Measurements from ENCODE around the gene SETD1A.

Gene SETD1A

DNA sequence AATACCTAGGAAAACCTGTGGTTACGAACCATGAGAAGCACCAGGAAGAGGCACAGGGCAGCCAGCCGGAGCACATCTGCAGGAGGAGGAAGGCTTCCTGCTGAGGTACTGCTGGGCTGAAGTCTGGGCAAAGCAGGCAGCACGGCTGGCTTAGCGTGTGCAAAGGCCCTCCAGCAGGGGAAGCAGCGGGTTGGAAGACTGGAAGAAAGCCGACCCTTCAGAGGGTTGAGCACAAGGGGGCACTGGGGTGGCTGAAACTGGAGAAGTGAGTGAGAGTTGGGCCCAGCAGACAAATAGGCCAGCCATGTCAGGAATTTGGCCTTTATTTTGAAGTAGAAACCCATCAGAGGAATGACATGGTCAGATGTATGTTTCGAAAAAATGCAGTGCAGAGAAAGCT lies 15.3 kb downstream of the SETD1A start:
- ATAC-seq (ENCODE audit: low read depth): no peak
- Histone ChIP-seq H3K27me3 (ENCODE audit: insufficient read depth, poor library complexity, severe bottlenecking) (no peaks in the 10 kb centered on the region), H3K27ac (ENCODE audit: poor library complexity, severe bottlenecking) (no peak overlapping the region), H3K4me3 (ENCODE audit: severe bottlenecking) (no peak overlapping the region), H3K36me3 (ENCODE audit: low read depth) (peaks cover 82% of the 10 kb centered on the region), H3K4me1 (ENCODE audit: insufficient read depth, poor library complexity, severe bottlenecking) (no peaks in the 10 kb centered on the region), H3K9me3 (ENCODE audit: severe bottlenecking) (no peaks in the 10 kb centered on the region)
- TF ChIP-seq, protein P1, sequence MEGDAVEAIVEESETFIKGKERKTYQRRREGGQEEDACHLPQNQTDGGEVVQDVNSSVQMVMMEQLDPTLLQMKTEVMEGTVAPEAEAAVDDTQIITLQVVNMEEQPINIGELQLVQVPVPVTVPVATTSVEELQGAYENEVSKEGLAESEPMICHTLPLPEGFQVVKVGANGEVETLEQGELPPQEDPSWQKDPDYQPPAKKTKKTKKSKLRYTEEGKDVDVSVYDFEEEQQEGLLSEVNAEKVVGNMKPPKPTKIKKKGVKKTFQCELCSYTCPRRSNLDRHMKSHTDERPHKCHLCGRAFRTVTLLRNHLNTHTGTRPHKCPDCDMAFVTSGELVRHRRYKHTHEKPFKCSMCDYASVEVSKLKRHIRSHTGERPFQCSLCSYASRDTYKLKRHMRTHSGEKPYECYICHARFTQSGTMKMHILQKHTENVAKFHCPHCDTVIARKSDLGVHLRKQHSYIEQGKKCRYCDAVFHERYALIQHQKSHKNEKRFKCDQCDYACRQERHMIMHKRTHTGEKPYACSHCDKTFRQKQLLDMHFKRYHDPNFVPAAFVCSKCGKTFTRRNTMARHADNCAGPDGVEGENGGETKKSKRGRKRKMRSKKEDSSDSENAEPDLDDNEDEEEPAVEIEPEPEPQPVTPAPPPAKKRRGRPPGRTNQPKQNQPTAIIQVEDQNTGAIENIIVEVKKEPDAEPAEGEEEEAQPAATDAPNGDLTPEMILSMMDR (IDR thresholded peaks at IDR 0.05; ENCODE audit: poor library complexity, severe bottlenecking): no peak
- DNase-seq (ENCODE audit: low spot score): no peak

GRCh38 chr16:30974348-30974747 lies 16.8 kb downstream of the SETD1A start:
- Histone ChIP-seq H3K4me3 (ENCODE audit: severe bottlenecking) (no peak overlapping the region), H3K36me3 (ENCODE audit: low read depth) (peaks cover 73% of the 10 kb centered on the region), H3K9me3 (ENCODE audit: severe bottlenecking) (no peaks in the 10 kb centered on the region), H3K27me3 (ENCODE audit: insufficient read depth, poor library complexity, severe bottlenecking) (no peaks in the 10 kb centered on the region), H3K27ac (ENCODE audit: poor library complexity, severe bottlenecking) (no peak overlapping the region), H3K4me1 (ENCODE audit: insufficient read depth, poor library complexity, severe bottlenecking) (no peaks in the 10 kb centered on the region)
- DNase-seq (ENCODE audit: low spot score) (no peak), ATAC-seq (ENCODE audit: low read depth) (no peak)
- TF ChIP-seq, protein P1 (IDR thresholded peaks at IDR 0.05; ENCODE audit: poor library complexity, severe bottlenecking): no peak

DNA sequence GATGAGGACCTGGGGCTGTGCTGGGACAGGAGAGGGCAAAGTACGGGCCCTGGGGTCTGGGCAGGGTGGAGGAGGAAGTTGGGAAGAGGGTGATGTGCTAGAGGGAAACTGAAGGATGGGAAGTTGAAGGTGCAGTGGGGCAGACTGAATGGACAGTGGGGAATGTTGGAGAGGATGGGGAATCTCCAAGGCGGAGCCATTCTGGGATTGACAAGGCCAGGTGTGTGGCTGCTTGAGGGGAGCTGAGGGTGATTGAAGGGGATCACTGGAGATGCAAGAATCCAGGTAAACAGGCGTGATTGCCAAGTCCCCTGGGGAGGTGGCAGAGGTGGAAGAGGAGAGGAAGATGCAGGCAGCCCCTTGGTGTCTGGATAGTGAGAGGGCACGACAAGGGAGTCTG lies 18.9 kb downstream of the SETD1A start:
- H3K27ac ChIP-seq (ENCODE audit: poor library complexity, severe bottlenecking): no peak overlapping the region
- H3K4me3 ChIP-seq (ENCODE audit: severe bottlenecking): no peak overlapping the region
- DNase-seq (ENCODE audit: low spot score) (no peak), ATAC-seq (ENCODE audit: low read depth) (no peak)
- H3K9me3 ChIP-seq (ENCODE audit: severe bottlenecking): no peaks in the 10 kb centered on the region
- TF ChIP-seq, protein P1 (IDR thresholded peaks at IDR 0.05; ENCODE audit: poor library complexity, severe bottlenecking): no peak
- peaks cover 66% of the 10 kb centered on the region for H3K36me3 ChIP-seq (ENCODE audit: low read depth)
- H3K4me1 ChIP-seq (ENCODE audit: insufficient read depth, poor library complexity, severe bottlenecking): no peaks in the 10 kb centered on the region
- H3K27me3 ChIP-seq (ENCODE audit: insufficient read depth, poor library complexity, severe bottlenecking): no peaks in the 10 kb centered on the region

DNA sequence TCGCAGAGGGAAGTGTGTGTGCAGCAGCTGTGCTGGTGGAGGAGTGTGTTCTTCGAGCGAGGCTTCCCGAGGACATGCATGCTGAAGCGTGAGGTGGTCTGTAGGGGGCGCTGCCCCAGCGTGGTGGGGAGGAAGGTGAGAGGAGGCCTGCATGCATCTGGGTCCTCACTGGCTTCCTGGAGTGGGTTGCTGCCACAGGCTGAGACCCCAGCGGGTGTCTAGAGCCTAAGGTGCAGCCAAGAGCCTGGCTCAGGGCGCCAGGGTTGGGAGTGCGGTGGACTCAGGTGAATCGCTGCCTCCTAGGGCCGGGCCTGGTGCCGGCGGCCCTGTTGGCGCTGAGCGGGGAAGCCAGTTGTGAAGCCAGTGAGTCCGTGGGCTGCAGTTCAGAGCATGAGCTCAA lies 19.9 kb downstream of the SETD1A start:
- DNase-seq (ENCODE audit: low spot score) (no peak), ATAC-seq (ENCODE audit: low read depth) (no peak)
- H3K9me3 ChIP-seq (ENCODE audit: severe bottlenecking): no peaks in the 10 kb centered on the region
- TF ChIP-seq, protein P1 (IDR thresholded peaks at IDR 0.05; ENCODE audit: poor library complexity, severe bottlenecking): no peak
- H3K4me3 ChIP-seq (ENCODE audit: severe bottlenecking): no peak overlapping the region
- H3K27me3 ChIP-seq (ENCODE audit: insufficient read depth, poor library complexity, severe bottlenecking): no peaks in the 10 kb centered on the region
- peaks cover 60% of the 10 kb centered on the region for H3K36me3 ChIP-seq (ENCODE audit: low read depth)
- H3K4me1 ChIP-seq (ENCODE audit: insufficient read depth, poor library complexity, severe bottlenecking): no peaks in the 10 kb centered on the region
- H3K27ac ChIP-seq (ENCODE audit: poor library complexity, severe bottlenecking): no peak overlapping the region

DNA sequence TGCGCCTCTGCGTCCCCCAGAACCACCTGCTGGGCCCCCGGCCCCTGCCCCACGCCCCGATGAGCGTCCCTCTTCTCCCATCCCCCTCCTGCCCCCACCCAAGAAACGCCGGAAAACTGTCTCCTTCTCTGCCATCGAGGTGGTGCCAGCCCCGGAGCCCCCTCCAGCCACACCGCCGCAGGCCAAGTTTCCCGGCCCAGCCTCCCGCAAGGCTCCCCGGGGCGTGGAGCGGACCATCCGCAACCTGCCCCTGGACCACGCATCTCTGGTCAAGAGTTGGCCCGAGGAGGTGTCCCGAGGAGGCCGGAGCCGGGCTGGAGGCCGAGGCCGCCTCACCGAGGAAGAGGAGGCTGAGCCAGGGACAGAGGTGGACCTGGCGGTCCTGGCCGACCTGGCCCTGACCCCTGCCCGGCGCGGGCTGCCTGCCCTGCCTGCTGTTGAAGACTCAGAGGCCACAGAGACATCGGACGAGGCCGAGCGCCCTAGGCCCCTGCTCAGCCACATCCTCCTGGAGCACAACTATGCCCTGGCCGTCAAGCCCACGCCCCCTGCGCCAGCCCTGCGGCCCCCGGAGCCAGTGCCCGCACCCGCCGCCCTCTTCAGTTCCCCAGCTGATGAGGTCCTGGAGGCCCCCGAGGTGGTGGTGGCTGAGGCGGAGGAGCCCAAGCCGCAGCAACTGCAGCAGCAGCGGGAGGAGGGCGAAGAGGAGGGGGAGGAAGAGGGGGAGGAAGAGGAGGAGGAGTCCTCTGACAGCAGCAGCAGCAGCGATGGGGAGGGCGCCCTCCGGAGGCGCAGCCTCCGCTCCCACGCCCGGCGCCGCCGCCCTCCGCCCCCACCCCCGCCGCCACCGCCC lies 21.8 kb downstream of the SETD1A start:
- H3K27ac ChIP-seq (ENCODE audit: poor library complexity, severe bottlenecking): no peak overlapping the region
- no peak for ATAC-seq (ENCODE audit: low read depth)
- H3K36me3 ChIP-seq (ENCODE audit: low read depth): peaks cover 50% of the 10 kb centered on the region

More for the DNA sequence above, 21.8 kb downstream of the SETD1A start:
- H3K4me3 ChIP-seq (ENCODE audit: severe bottlenecking): no peak overlapping the region
- DNase-seq (ENCODE audit: low spot score): no peak
- H3K4me1 ChIP-seq (ENCODE audit: insufficient read depth, poor library complexity, severe bottlenecking): no peaks in the 10 kb centered on the region
- H3K27me3 ChIP-seq (ENCODE audit: insufficient read depth, poor library complexity, severe bottlenecking): no peaks in the 10 kb centered on the region
- no peaks in the 10 kb centered on the region for H3K9me3 ChIP-seq (ENCODE audit: severe bottlenecking)
- TF ChIP-seq, protein P1 (IDR thresholded peaks at IDR 0.05; ENCODE audit: poor library complexity, severe bottlenecking): no peak

Data from RWPE2 (cell line).